Measurements from ENCODE around the gene PTGDS. TPM values are rescaled to one million over a fixed set of nuclear protein-coding genes. Genes with fewer than 3 reads are reported as not detected.
A peak's percentile ranks its signal among the peaks of the same experiment; 100 is the strongest.

Gene PTGDS
- total RNA-seq, result 10.8 and 21.9 TPM in 2 replicates

- no peak for TF ChIP-seq CTCF (IDR thresholded peaks at IDR 0.05; ENCODE audit: insufficient read depth, low read depth, low read length)
- peak; percentile 84 for DNase-seq (ENCODE audit: low read depth)
- peak within 1 kb of the TSS; percentile 73 for H3K4me3 ChIP-seq (ENCODE audit: low read depth, low read length)
These were observed at the start of gene PTGDS for GRCh38 chr9:136977223-136977622. PTGDS (plus strand) TSS chr9:136977504; CDS start chr9:136977579, 75 bp downstream.

GRCh38 chr9:136928591-136928990, 48.7 kb upstream of the PTGDS start:
- H3K4me3 ChIP-seq (ENCODE audit: low read depth, low read length), result no peak overlapping the region
- no peak for DNase-seq (ENCODE audit: low read depth)
- TF ChIP-seq CTCF (IDR thresholded peaks at IDR 0.05; ENCODE audit: insufficient read depth, low read depth, low read length), result no peak

GRCh38 chr9:136930014-136930413, 47.3 kb upstream of the PTGDS start:
- TF ChIP-seq CTCF (IDR thresholded peaks at IDR 0.05; ENCODE audit: insufficient read depth, low read depth, low read length), result no peak
- DNase-seq (ENCODE audit: low read depth), result no peak
- no peak overlapping the region for H3K4me3 ChIP-seq (ENCODE audit: low read depth, low read length)

GRCh38 chr9:136931611-136932130, 45.6 kb upstream of the PTGDS start:
- H3K4me3 ChIP-seq (ENCODE audit: low read depth, low read length), result no peak overlapping the region
- DNase-seq (ENCODE audit: low read depth), result no peak
- no peak for TF ChIP-seq CTCF (IDR thresholded peaks at IDR 0.05; ENCODE audit: insufficient read depth, low read depth, low read length)

GRCh38 chr9:136934277-136934676, 43.0 kb upstream of the PTGDS start:
- no peak for DNase-seq (ENCODE audit: low read depth)
- TF ChIP-seq CTCF (IDR thresholded peaks at IDR 0.05; ENCODE audit: insufficient read depth, low read depth, low read length), result no peak
- no peak overlapping the region for H3K4me3 ChIP-seq (ENCODE audit: low read depth, low read length)

GRCh38 chr9:136935651-136936050, 41.7 kb upstream of the PTGDS start:
- no peak for TF ChIP-seq CTCF (IDR thresholded peaks at IDR 0.05; ENCODE audit: insufficient read depth, low read depth, low read length)
- no peak overlapping the region for H3K4me3 ChIP-seq (ENCODE audit: low read depth, low read length)
- DNase-seq (ENCODE audit: low read depth), result peak; percentile 38

- DNase-seq (ENCODE audit: low read depth), result no peak
- no peak for TF ChIP-seq CTCF (IDR thresholded peaks at IDR 0.05; ENCODE audit: insufficient read depth, low read depth, low read length)
- no peak overlapping the region for H3K4me3 ChIP-seq (ENCODE audit: low read depth, low read length)
These were observed 40.6 kb upstream of the PTGDS start for GRCh38 chr9:136936645-136937170.

Measured in fibroblast of villous mesenchyme (primary cell).